SK-N-SH treated with all-trans-retinoic acid at 6 μM for 48 hours (cell line): ENCODE results near the gene EXOC4.

ENCODE experiments used
- ARNTL ChIP-seq: fragments of 450-650 bp; formaldehyde crosslinking; IDR thresholded peaks from 2 replicates; pipeline ENCODE4 v1.5.0; 2020; ENCODE audit warnings: low read depth, mild to moderate bottlenecking, moderate library complexity, borderline replicate concordance
- BACH2 ChIP-seq: fragments of 250-450 bp; sonication (Bioruptor Pico); IDR thresholded peaks from 2 replicates; pipeline ENCODE4 v1.9.0; 2021; ENCODE audit warnings: mild to moderate bottlenecking, borderline replicate concordance
- PPARA ChIP-seq: fragments of 250-450 bp; sonication (Bioruptor Pico); IDR thresholded peaks from 2 replicates; pipeline ENCODE4 v1.5.0; 2020; ENCODE audit warnings: mild to moderate bottlenecking, borderline replicate concordance
- RARB ChIP-seq: fragments of 250-450 bp; sonication (Bioruptor Pico); IDR thresholded peaks from 2 replicates; pipeline ENCODE4 v1.8.0; 2021; ENCODE audit warnings: mild to moderate bottlenecking, moderate library complexity
- TOX ChIP-seq: fragments of 250-450 bp; sonication (Bioruptor Pico); IDR thresholded peaks from 2 replicates; pipeline ENCODE4 v1.8.0; 2021; ENCODE audit warnings: mild to moderate bottlenecking, moderate library complexity, borderline replicate concordance
- ZFP3 ChIP-seq: fragments of 250-450 bp; sonication (Bioruptor Pico); IDR thresholded peaks from 2 replicates; pipeline ENCODE4 v1.5.0; 2020; ENCODE audit warnings: mild to moderate bottlenecking, moderate library complexity
- ZFP30 ChIP-seq: fragments of 450-650 bp; formaldehyde crosslinking; IDR thresholded peaks from 2 replicates; pipeline ENCODE4 v1.5.0; 2022; ENCODE audit warnings: mild to moderate bottlenecking, moderate library complexity
- ZNF8 ChIP-seq: fragments of 450-650 bp; formaldehyde crosslinking; IDR thresholded peaks from 2 replicates; pipeline ENCODE4 v1.5.0; 2020; ENCODE audit warnings: mild to moderate bottlenecking, moderate library complexity
- TF ChIP-seq, protein P1 (sequence below): fragments of 250-450 bp; sonication (Bioruptor Pico); IDR thresholded peaks from 2 replicates; pipeline ENCODE4 v1.8.0; 2020; ENCODE audit warnings: mild to moderate bottlenecking, moderate library complexity, borderline replicate concordance

DNA sequence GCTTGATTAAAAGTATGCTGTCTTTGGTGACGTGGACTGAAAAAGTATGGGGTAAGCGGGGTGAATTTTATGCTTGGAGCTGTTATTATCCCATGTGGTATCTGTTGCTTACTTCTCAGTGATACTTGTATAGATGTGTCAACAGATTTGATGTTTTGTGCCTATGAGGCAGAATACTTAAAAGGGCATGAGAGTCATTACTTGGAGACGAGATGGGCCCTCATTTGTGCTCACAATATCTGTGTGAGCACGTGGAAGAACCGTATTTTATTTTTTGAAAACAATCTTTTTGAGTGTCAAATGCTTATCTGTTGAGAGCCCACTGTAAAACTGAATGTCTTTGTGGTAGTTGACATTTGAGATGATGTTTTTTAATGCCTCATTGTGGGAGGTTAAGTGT, 281.9 kb downstream of the EXOC4 start:
- TF ChIP-seq RARB, result no peak
- no peak for TF ChIP-seq BACH2
- TF ChIP-seq, protein P1, sequence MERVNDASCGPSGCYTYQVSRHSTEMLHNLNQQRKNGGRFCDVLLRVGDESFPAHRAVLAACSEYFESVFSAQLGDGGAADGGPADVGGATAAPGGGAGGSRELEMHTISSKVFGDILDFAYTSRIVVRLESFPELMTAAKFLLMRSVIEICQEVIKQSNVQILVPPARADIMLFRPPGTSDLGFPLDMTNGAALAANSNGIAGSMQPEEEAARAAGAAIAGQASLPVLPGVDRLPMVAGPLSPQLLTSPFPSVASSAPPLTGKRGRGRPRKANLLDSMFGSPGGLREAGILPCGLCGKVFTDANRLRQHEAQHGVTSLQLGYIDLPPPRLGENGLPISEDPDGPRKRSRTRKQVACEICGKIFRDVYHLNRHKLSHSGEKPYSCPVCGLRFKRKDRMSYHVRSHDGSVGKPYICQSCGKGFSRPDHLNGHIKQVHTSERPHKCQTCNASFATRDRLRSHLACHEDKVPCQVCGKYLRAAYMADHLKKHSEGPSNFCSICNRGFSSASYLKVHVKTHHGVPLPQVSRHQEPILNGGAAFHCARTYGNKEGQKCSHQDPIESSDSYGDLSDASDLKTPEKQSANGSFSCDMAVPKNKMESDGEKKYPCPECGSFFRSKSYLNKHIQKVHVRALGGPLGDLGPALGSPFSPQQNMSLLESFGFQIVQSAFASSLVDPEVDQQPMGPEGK (CRISPR knock-in tag), result no peak
- no peak for TF ChIP-seq ARNTL (CRISPR knock-in tag)
- no peak for TF ChIP-seq ZNF8 (CRISPR knock-in tag)
- no peak for TF ChIP-seq PPARA (CRISPR knock-in tag)
- TF ChIP-seq ZFP30 (CRISPR knock-in tag), result no peak
- TF ChIP-seq ZFP3 (CRISPR knock-in tag), result no peak
- TF ChIP-seq TOX (CRISPR knock-in tag), result no peak
